Measurements from ENCODE around the gene ADH5.
"Not testable (repeated sequence)": the region's sequence is repeated elsewhere in the genome, so short reads cannot be mapped to it uniquely, and the experiment has no call there.

The ADH5 gene

GRCh38 chr4:99028187-99028586, 60.4 kb downstream of the ADH5 start:
- FAIRE-seq: no peak

DNA sequence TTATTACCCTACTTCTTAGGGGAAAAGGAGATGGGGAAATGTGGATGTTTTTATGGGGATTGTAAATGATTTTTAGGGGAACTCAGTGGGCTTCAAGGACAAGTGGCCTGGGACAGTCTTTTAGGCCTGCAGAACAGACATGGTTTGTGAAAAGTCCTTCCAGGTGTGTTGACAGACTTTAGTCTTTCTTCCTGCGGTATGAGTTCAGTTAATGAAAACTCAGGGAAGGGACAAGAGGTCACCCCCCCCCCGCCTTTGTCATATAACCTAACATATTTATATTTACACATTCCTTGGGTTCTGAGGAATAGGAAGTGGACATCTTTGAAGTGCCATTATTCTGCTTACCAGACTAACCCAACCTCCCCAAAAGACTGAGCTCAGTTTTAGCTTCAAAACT, 61.3 kb downstream of the ADH5 start:
- FAIRE-seq: no peak

- no peak for FAIRE-seq
Measured at GRCh38 chr4:99025506-99025905, 63.1 kb downstream of the ADH5 start.

GRCh38 chr4:99024481-99025275, 63.9 kb downstream of the ADH5 start:
- no peak for FAIRE-seq

GRCh38 chr4:99023800-99024251, 64.8 kb downstream of the ADH5 start:
- FAIRE-seq: not testable (repeated sequence)

GRCh38 chr4:99022566-99022965, 66.0 kb downstream of the ADH5 start:
- no peak for FAIRE-seq

GRCh38 chr4:99021386-99021785, 67.2 kb downstream of the ADH5 start:
- no peak for FAIRE-seq
